Natural killer cell (primary cell): ENCODE results near the gene GNB5. TPM values are rescaled to one million over a fixed set of nuclear protein-coding genes. Genes with fewer than 3 reads are reported as not detected.

ENCODE experiments used
- ATAC-seq, 3 donors: fragments of 150-1000 bp in 2 of 3; fragments of 200-7000 bp in 1 of 3; cut with Tn5 transposase; 1 replicate in 1 of 3; 2 replicates in 2 of 3; pipeline ENCODE4 v1.10.0; 2021; ENCODE audit warnings: mild to moderate bottlenecking in 2 of 3, moderate library complexity in 2 of 3
- DNase-seq, 2 donors: peaks; one replicate each; pipeline versions ENCODE4 v3.0.0 to v3.0.0-alpha.2; 2013 to 2021; ENCODE audit warnings: mixed read lengths in 1 of 2
- H3K27ac ChIP-seq: one replicate; pipeline ENCODE4 v1.5.1; 2013; ENCODE audit warnings: mild to moderate bottlenecking, low read length
- H3K27me3 ChIP-seq: one replicate; pipeline ENCODE4 v1.6.1; 2013; ENCODE audit warnings: low read length; ENCODE audit not compliant: control insufficient read depth, insufficient read depth
- H3K36me3 ChIP-seq: one replicate; pipeline ENCODE4 v1.6.1; 2013; ENCODE audit warnings: low read length; ENCODE audit not compliant: control insufficient read depth, insufficient read depth
- H3K4me1 ChIP-seq: one replicate; pipeline ENCODE4 v1.6.1; 2013; ENCODE audit warnings: low read length; ENCODE audit not compliant: control insufficient read depth, insufficient read depth
- H3K4me3 ChIP-seq: one replicate; pipeline ENCODE4 v1.5.1; 2013; ENCODE audit warnings: low read length
- H3K9me3 ChIP-seq: one replicate; pipeline ENCODE4 v1.6.1; 2013; ENCODE audit warnings: low read length; ENCODE audit not compliant: control insufficient read depth, insufficient read depth
- H3K27ac Mint-ChIP-seq, 2 donors: one replicate each; pipeline ENCODE4 v1.8.0; 2022; ENCODE audit warnings: mild to moderate bottlenecking in 2 of 2, mixed read lengths in 2 of 2, moderate library complexity in 1 of 2
- H3K27me3 Mint-ChIP-seq, 2 donors: one replicate each; pipeline ENCODE4 v1.8.0; 2022; ENCODE audit warnings: low read depth in 2 of 2, mixed read lengths in 2 of 2
- H3K36me3 Mint-ChIP-seq: one replicate; pipeline ENCODE4 v1.8.0; 2022; ENCODE audit warnings: mixed read lengths
- H3K4me1 Mint-ChIP-seq, 2 donors: one replicate each; pipeline ENCODE4 v1.8.0; 2022; ENCODE audit warnings: mixed read lengths in 2 of 2
- H3K4me3 Mint-ChIP-seq: one replicate; pipeline ENCODE4 v1.8.0; 2022; ENCODE audit warnings: mild to moderate bottlenecking, moderate library complexity, mixed read lengths
- H3K9me3 Mint-ChIP-seq, 2 donors: one replicate each; pipeline ENCODE4 v1.8.0; 2022; ENCODE audit warnings: mixed read lengths in 2 of 2
- WGBS: methylation state at CpG from one replicate; pipeline ENCODE4 v1.1.7; 2013; ENCODE audit warnings: missing lambda C conversion rate; ENCODE audit not compliant: insufficient coverage; 5-methylcytosine and 5-hydroxymethylcytosine counted together
- intact Hi-C: fragments of 100-400 bp; cut with micrococcal nuclease; formaldehyde crosslinking; loops from one replicate; pipeline ENCODE4 v1.14.2; 2022
- total RNA-seq, 4 donors: library from RNA; stranded (reverse); fragments of 120-200 nt in 1 of 4; gene quantifications; one replicate each; pipeline versions ENCODE4 v1.2.3 to v1.2.4, GENCODE V29; 2013 to 2022
- TF ChIP-seq, protein P1 (sequence below): fragments of 200-600 bp; IDR thresholded peaks from one replicate; pipeline ENCODE4 v1.8.0; 2022; ENCODE audit warnings: antibody characterized with exemption

GNB5 gene
- total RNA-seq, 3 donors from 2014 or later (not counting 1 experiment from before 2014, with no cell fraction given), result 22.5 to 31.3 (median 23.0) TPM

DNA sequence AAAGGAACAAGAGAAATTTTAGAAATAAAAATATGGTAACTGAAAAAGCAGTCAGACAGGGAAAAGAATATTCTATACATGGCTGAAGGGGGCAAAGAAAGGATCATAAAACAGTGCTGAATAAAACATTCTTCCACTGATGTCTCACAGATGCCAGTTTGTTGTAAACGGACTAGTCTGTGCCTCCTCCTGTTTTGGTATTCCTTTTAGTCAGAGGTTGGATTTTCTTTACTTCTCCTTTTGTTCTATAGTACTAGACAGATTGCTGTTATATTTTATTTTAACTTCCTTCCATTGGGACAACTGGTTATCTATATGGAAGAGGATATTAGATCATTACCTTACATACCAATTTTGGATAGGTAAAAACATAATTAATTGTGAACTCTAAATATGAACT lies 16.0 kb upstream of the GNB5 start:
- TF ChIP-seq, protein P1, sequence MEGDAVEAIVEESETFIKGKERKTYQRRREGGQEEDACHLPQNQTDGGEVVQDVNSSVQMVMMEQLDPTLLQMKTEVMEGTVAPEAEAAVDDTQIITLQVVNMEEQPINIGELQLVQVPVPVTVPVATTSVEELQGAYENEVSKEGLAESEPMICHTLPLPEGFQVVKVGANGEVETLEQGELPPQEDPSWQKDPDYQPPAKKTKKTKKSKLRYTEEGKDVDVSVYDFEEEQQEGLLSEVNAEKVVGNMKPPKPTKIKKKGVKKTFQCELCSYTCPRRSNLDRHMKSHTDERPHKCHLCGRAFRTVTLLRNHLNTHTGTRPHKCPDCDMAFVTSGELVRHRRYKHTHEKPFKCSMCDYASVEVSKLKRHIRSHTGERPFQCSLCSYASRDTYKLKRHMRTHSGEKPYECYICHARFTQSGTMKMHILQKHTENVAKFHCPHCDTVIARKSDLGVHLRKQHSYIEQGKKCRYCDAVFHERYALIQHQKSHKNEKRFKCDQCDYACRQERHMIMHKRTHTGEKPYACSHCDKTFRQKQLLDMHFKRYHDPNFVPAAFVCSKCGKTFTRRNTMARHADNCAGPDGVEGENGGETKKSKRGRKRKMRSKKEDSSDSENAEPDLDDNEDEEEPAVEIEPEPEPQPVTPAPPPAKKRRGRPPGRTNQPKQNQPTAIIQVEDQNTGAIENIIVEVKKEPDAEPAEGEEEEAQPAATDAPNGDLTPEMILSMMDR, result no peak
- H3K4me1 ChIP-seq, result no peaks in the 10 kb centered on the region
- intact Hi-C loops, result no loop called here
- Mint-ChIP-seq H3K4me3 (no peak overlapping the region), H3K27ac (no peak overlapping the region), H3K9me3 (no peaks in the 10 kb centered on the region), H3K36me3 (no peaks in the 10 kb centered on the region), H3K27me3 (peaks cover 0 to 6% of the 10 kb centered on the region in 2 donors), H3K4me1 (no peaks in the 10 kb centered on the region)
- DNase-seq, result no peak
- no peaks in the 10 kb centered on the region for H3K9me3 ChIP-seq
- H3K27ac ChIP-seq, result no peak overlapping the region
- WGBS, result no CpG with 5 or more reads among the region's 1 CpG
- ATAC-seq, result no peak
- H3K27me3 ChIP-seq, result no peaks in the 10 kb centered on the region
- H3K36me3 ChIP-seq, result no peaks in the 10 kb centered on the region
- H3K4me3 ChIP-seq, result no peak overlapping the region

DNA sequence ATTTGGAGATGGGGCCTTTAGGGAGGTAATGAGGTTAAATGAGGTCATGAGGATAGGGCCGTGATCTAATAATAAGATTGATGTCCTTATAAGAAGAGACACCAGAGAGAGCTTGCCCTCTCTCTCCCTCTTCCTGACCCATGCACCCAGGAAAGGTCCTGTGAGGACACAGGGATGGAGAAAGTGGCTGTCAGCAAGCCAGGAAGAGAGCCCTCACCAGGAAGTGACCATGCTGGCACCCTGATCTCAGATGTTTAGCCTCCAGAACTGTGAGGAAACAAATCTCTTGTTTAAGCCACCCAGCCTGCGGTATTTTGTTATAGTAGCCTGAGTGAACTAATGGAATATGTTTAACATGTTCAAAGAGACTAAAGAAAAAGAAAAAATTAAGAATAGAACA lies 15.3 kb upstream of the GNB5 start:
- Mint-ChIP-seq H3K27me3 (peaks cover 0 to 6% of the 10 kb centered on the region in 2 donors), H3K4me3 (no peak overlapping the region), H3K36me3 (no peaks in the 10 kb centered on the region), H3K27ac (no peak overlapping the region), H3K9me3 (no peaks in the 10 kb centered on the region), H3K4me1 (no peaks in the 10 kb centered on the region)
- 100% methylated on average over 1 of the region's 2 CpGs for WGBS
- intact Hi-C loops, result no loop called here
- Histone ChIP-seq H3K36me3 (no peaks in the 10 kb centered on the region), H3K4me1 (no peaks in the 10 kb centered on the region), H3K4me3 (no peak overlapping the region), H3K9me3 (no peaks in the 10 kb centered on the region), H3K27me3 (no peaks in the 10 kb centered on the region), H3K27ac (no peak overlapping the region)
- TF ChIP-seq, protein P1, result no peak
- no peak for DNase-seq
- ATAC-seq, result no peak

DNA sequence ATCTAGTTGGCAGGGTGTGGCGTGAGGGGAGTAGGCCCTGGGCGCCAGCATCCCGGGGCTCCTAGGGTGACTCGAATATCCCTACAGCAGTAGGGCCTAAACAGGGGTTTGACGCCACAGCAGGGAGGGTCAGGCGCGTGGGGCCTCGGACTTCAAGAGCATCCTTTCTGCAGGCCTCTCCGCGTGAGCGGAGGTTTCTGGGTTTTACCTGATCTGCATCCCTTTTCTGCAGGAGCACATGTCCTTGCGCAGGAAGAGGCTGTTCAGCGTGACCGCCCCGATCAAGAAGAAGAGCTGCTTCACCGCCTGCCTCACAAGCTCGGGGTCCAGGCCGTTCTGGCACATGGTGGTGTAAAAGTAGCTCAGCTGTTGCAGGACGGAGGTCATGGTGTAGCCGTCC lies 13.5 kb upstream of the GNB5 start:
- Mint-ChIP-seq H3K36me3 (no peaks in the 10 kb centered on the region), H3K27ac (no peak overlapping the region), H3K27me3 (peaks cover 0 to 6% of the 10 kb centered on the region in 2 donors), H3K9me3 (no peaks in the 10 kb centered on the region), H3K4me3 (no peak overlapping the region), H3K4me1 (no peaks in the 10 kb centered on the region)
- ATAC-seq, result no peak
- H3K4me3 ChIP-seq, result no peak overlapping the region
- no peak overlapping the region for H3K27ac ChIP-seq
- no peaks in the 10 kb centered on the region for H3K9me3 ChIP-seq
- no peaks in the 10 kb centered on the region for H3K27me3 ChIP-seq
- H3K4me1 ChIP-seq, result no peaks in the 10 kb centered on the region
- H3K36me3 ChIP-seq, result no peaks in the 10 kb centered on the region
- intact Hi-C loops, result no loop called here
- TF ChIP-seq, protein P1, result no peak
- WGBS, result 97% methylated on average over 20 of the region's 20 CpGs
- no peak for DNase-seq

DNA sequence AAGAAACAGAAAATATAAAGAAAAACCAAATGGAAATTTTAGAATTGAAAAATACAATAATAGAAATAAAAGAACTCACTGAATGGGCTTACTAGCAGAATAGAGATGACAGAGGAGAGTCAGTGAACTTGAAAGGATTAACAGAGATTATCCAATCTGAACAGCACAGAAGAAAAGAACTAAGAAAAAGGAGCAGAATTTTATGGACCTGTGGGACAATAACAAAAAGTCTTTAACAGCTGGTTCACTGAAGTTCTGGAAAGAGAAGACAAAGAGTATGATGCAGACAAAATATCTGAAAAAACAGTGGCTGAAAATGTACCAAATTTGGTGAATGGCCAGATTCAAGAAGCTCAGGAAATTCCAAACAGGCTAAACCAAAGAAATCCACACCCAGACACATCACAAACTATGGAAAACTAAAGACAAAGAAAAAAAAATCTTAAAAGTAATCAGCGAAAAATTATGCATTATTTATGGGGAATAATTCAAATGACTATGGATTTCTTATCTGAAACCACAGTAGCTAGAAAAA lies 9.7 kb upstream of the GNB5 start:
- Mint-ChIP-seq H3K27ac (no peak overlapping the region), H3K9me3 (no peaks in the 10 kb centered on the region), H3K27me3 (no peaks in the 10 kb centered on the region), H3K4me1 (no peaks in the 10 kb centered on the region), H3K4me3 (no peak overlapping the region), H3K36me3 (no peaks in the 10 kb centered on the region)
- no peak overlapping the region for H3K27ac ChIP-seq
- ATAC-seq (no peak), DNase-seq (no peak)
- TF ChIP-seq, protein P1, result no peak
- WGBS, result no CpG with 5 or more reads among the region's 1 CpG
- no peaks in the 10 kb centered on the region for H3K27me3 ChIP-seq
- intact Hi-C loops, result no loop called here
- H3K9me3 ChIP-seq, result no peaks in the 10 kb centered on the region
- H3K4me3 ChIP-seq, result no peak overlapping the region
- H3K36me3 ChIP-seq, result no peaks in the 10 kb centered on the region
- no peaks in the 10 kb centered on the region for H3K4me1 ChIP-seq
